Activated naive CD8-positive, alpha-beta T cell treated with anti-CD3 and anti-CD28 coated beads, Interleukin-2, amount 50 U/mL, for 16 hours (primary cell): ENCODE results near the gene GPR37L1.
"Not testable (repeated sequence)": the region's sequence is repeated elsewhere in the genome, so short reads cannot be mapped to it uniquely, and the experiment has no call there.

Experiments used
- DNase-seq: peaks from one replicate; pipeline ENCODE4 v3.0.0-alpha.2; 2020; ENCODE audit warnings: low read depth, low spot score

Gene GPR37L1

DNA sequence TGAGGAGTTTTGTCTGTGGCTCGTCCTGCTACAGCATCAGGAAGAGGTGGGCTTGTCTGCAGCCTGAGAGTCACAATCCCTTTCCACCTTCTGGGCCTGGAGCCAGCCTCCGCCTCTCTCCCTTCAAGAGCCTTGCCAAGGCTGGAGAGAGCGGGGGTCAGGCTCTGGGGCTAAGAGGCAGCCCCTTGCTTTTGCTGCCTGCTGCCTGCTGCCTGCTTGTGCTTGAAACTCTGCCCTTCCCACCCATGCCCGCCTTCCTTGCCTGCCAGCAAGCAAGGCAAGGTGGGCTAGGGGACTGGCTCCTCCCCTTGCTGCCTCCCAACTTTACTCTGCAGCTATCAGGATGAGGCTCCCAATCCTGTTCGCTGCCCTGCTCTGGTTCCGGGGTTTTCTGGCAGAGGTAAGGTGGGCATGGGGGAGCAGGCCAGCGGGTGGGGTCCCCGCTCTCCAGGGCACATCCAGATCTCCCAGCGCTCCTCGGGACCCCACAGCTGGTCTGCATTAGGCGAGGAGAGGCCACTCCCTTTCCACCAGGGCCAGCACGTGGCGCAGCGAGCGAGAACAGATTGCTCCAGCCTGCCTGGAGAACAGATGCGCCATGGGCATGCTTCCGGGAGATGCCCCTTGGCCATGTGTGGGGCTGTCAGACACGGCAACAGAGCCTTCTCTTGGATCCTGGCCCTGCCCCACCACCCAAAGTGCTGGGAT, 45.1 kb downstream of the GPR37L1 start:
- no peak for DNase-seq

DNA sequence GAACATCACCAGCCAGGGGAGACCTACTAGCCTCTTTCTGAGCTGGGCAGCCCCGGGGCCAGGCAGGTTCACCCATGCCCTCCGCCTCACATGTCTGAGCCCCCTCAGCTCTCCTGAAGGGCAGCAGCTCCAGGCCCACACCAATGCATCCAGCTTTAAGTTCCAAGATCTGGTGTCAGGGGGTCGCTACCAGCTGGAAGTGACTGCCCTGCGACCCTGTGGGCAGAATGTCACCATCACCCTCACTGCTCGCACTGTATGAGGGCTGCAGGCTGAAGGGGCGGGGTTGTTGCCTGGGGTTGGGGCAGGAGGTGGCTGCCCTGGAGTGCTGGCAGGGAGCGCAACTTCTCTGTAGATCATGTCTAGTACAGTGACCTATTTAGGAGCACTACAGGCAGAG, 46.1 kb downstream of the GPR37L1 start:
- DNase-seq: no peak

DNA sequence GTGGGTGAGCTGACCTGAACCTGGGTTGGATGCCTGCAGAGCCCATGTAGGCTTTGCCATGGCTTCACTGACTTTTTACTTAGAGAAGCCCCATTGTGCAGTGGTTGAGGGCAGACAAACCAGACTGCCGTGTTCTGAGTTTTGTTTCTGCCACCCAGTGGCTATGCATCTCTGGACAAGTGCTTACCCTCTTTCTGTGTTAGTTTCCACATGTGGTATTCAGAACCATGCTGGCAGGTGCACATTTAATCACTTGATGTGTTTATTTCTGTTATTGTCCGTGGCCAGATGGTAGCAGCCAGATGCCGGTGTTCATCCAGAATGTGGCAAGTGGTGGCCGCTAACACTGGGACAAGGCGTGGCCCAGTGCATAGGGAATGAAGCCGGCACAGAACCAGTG, 48.0 kb downstream of the GPR37L1 start:
- no peak for DNase-seq

GRCh38 chr1:202171292-202172014, 48.7 kb downstream of the GPR37L1 start:
- no peak for DNase-seq

DNA sequence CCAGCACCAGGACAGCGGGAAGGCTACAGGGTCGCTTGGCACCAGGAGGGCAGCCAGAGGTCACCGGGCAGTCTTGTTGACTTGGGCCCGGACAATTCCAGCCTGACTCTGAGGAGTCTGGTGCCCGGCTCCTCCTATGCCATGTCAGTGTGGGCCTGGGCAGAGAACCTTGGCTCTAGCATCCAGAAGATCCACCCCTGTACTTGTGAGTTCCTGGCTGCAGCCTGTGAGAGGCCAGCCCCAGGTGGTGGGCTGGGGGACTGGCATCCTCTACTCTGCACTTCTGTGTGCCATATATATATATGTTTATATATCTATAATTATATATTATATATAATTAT, 49.3 kb downstream of the GPR37L1 start:
- DNase-seq: no peak

GRCh38 chr1:202173993-202174392, 51.3 kb downstream of the GPR37L1 start:
- DNase-seq: no peak

DNA sequence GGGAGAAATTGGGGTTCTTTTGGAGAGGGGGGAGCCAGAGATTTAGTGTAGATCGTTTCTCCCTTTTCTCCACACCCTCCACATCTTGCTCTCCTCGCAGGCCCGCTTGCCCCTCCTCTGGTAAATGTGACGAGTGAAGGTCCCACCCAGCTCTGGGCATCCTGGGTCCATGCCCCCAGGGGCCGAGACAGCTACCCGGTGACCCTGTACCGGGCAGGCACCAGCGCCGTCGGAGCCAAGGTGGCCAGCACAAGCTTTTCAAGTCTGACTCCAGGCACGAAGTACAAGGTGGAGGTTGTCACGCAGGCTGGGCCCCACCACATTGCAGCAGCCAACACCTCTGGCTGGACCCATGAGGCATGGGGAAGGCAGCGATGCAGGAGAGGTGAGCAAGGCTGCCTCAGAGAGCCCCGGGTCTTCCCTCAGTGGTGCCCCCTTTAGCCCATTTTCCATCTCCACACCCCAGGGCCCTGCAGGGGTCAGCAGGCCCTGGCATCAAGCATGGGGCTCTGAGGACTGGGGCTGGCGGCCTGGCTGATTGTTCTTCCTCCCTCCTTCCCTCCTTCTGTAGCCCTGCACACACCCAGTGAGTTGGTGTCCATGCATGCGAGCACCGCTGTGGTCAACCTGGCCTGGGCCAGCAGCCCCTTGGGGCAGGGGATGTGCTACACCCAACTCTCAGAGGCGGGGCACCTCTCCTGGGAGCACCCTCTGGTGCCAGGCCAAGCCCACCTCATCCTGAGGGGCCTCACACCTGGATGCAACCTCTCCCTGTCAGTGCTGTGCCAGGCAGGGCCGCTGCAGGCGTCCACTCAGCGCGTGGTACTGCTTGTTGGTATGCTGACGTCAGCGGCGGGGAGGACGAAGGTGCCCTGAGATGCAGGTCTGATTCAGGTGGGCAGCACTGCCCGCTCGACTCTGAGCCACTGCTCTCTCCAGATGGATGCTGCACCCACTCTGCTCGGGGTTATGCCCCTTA, 54.5 kb downstream of the GPR37L1 start:
- no peak for DNase-seq

DNA sequence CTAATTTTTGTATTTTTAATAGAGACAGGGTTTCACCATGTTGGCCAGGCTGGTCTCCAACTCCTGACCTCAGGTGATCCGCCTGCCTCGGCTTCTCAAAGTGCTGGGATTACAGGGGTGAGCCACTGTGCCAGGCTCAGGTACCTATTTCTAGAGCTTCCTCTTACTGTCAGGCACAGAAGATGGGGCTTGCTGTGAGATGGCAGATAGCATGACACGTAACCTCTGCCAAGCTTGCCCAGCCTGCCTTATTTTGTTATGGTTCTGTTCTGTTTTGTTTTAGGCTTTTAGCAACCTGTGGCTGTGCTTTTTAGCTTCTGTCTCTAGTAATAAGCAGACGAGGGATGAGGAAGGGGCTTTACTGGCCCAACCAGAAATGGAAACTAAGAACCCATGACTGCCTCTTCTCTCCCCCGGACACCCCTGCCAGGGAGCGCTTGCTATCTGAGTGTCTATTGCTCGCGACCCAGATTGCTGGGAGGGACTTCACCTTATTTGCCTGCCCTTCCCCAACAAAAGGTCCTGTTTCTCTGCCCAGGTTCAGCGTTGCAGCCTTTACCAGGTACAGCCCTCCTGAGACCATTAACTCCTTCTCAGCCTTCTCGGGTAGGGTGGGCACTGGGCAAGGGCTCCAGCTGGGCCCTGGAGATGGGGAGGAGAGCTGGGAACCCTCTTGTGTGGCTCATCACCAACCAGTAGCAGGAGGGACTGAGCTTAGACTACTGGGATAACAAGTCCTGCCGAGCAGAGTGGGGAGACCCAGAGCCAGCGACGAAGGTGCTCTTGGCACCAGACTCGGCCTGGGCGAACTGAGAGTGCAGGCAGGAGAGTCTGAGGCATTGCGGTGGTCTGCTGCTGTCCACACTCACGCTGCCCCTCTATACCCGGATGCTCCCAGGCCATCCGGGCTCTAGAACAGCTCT, 57.4 kb downstream of the GPR37L1 start:
- no peak for DNase-seq

GRCh38 chr1:202180751-202181139, 58.0 kb downstream of the GPR37L1 start:
- DNase-seq: not testable (repeated sequence)

- DNase-seq: no peak
Measured at GRCh38 chr1:202181586-202181985, 58.9 kb downstream of the GPR37L1 start.

- DNase-seq: no peak
Measured at GRCh38 chr1:202182040-202182877, 59.5 kb downstream of the GPR37L1 start.
